Natural killer cell treated with Interleukin-12 subunit alpha and Interleukin-12 subunit beta and Interleukin-15 and Interleukin-18, amount 100 ng/mL, for 72 hours (primary cell): ENCODE data around the gene GJC2. TPM values are rescaled to one million over a fixed set of nuclear protein-coding genes. Genes with fewer than 3 reads are reported as not detected.
"Not testable (repeated sequence)": the region's sequence is repeated elsewhere in the genome, so short reads cannot be mapped to it uniquely, and the experiment has no call there.

Source experiments
- ATAC-seq, 2 donors: fragments of 150-1000 bp; cut with Tn5 transposase in 1 of 2; sonication (Bioruptor Pico), chemical (Tn5 transposase) in 1 of 2; 2 replicates each; pipeline ENCODE4 v1.10.0; 2021
- DNase-seq: peaks from one replicate; pipeline ENCODE4 v3.0.0; 2022; ENCODE audit warnings: low spot score
- H3K27ac Mint-ChIP-seq, 2 donors: 1 replicate in 1 of 2; 2 replicates in 1 of 2; pipeline ENCODE4 v1.8.0; 2022; ENCODE audit warnings: mixed read lengths in 2 of 2, mild to moderate bottlenecking in 1 of 2, moderate library complexity in 1 of 2
- H3K27me3 Mint-ChIP-seq, 2 donors: 1 replicate in 1 of 2; 2 replicates in 1 of 2; pipeline ENCODE4 v1.8.0; 2022; ENCODE audit warnings: mixed read lengths in 2 of 2
- H3K36me3 Mint-ChIP-seq: one replicate; pipeline ENCODE4 v1.8.0; 2022; ENCODE audit warnings: mixed read lengths
- H3K4me1 Mint-ChIP-seq, 2 donors: 1 replicate in 1 of 2; 2 replicates in 1 of 2; pipeline ENCODE4 v1.8.0; 2022; ENCODE audit warnings: low read depth in 2 of 2, mixed read lengths in 2 of 2, mild to moderate bottlenecking in 1 of 2
- H3K4me3 Mint-ChIP-seq: one replicate; pipeline ENCODE4 v1.8.0; 2022; ENCODE audit warnings: mixed read lengths
- H3K9me3 Mint-ChIP-seq: 2 replicates; pipeline ENCODE4 v1.8.0; 2022; ENCODE audit warnings: mixed read lengths
- total RNA-seq, 2 donors: library from RNA; stranded (reverse); gene quantifications; one replicate each; pipeline ENCODE4 v1.2.3, GENCODE V29; 2022

Gene GJC2
- total RNA-seq, 2 donors from 2014 or later = 2.1 to 2.2 TPM

- no peaks in the 10 kb centered on the region for H3K36me3 Mint-ChIP-seq
- H3K9me3 Mint-ChIP-seq = no peaks in the 10 kb centered on the region
- peaks cover 4 to 18% of the 10 kb centered on the region in 2 donors for H3K4me1 Mint-ChIP-seq
- H3K4me3 Mint-ChIP-seq = no peak overlapping the region
- no peak for ATAC-seq
- no peaks in the 10 kb centered on the region for H3K27me3 Mint-ChIP-seq
- no peak for DNase-seq
- H3K27ac Mint-ChIP-seq = no peak overlapping the region
These were observed 31.4 kb downstream of the GJC2 start for GRCh38 chr1:228180959-228181644.

- no peaks in the 10 kb centered on the region for H3K9me3 Mint-ChIP-seq
- DNase-seq (no peak), ATAC-seq (no peak)
- H3K36me3 Mint-ChIP-seq = no peaks in the 10 kb centered on the region
- H3K27me3 Mint-ChIP-seq = no peaks in the 10 kb centered on the region
- H3K4me3 Mint-ChIP-seq = no peak overlapping the region
- peaks cover 4 to 18% of the 10 kb centered on the region in 2 donors for H3K4me1 Mint-ChIP-seq
- H3K27ac Mint-ChIP-seq = no peak overlapping the region
These were observed 31.9 kb downstream of the GJC2 start for GRCh38 chr1:228181645-228182034.

- Mint-ChIP-seq H3K27ac (no peak overlapping the region), H3K9me3 (no peaks in the 10 kb centered on the region), H3K27me3 (no peaks in the 10 kb centered on the region), H3K4me1 (peaks cover 4 to 18% of the 10 kb centered on the region in 2 donors), H3K4me3 (no peak overlapping the region), H3K36me3 (no peaks in the 10 kb centered on the region)
- no peak for ATAC-seq
- DNase-seq = no peak
These were observed 32.7 kb downstream of the GJC2 start for GRCh38 chr1:228182296-228183030.

- no peaks in the 10 kb centered on the region for H3K27me3 Mint-ChIP-seq
- H3K4me3 Mint-ChIP-seq = no peak overlapping the region
- no peak overlapping the region for H3K27ac Mint-ChIP-seq
- no peak for ATAC-seq
- no peaks in the 10 kb centered on the region for H3K9me3 Mint-ChIP-seq
- DNase-seq = no peak
- peaks cover 4 to 18% of the 10 kb centered on the region in 2 donors for H3K4me1 Mint-ChIP-seq
- H3K36me3 Mint-ChIP-seq = no peaks in the 10 kb centered on the region
These were observed 34.4 kb downstream of the GJC2 start for GRCh38 chr1:228184152-228184551.

GRCh38 chr1:228185641-228185965 is 35.9 kb downstream of the GJC2 start:
- ATAC-seq = no peak
- no peaks in the 10 kb centered on the region for H3K36me3 Mint-ChIP-seq
- no peak overlapping the region for H3K27ac Mint-ChIP-seq
- H3K4me1 Mint-ChIP-seq = peaks cover 4 to 18% of the 10 kb centered on the region in 2 donors
- no peaks in the 10 kb centered on the region for H3K27me3 Mint-ChIP-seq
- H3K9me3 Mint-ChIP-seq = no peaks in the 10 kb centered on the region
- DNase-seq = no peak
- H3K4me3 Mint-ChIP-seq = no peak overlapping the region

- H3K4me1 Mint-ChIP-seq = peaks cover 4 to 13% of the 10 kb centered on the region in 2 donors
- ATAC-seq, H3K9me3 Mint-ChIP-seq, H3K36me3 Mint-ChIP-seq, H3K4me3 Mint-ChIP-seq, H3K27me3 Mint-ChIP-seq, DNase-seq, H3K27ac Mint-ChIP-seq: not testable (repeated sequence)
These were observed 38.5 kb downstream of the GJC2 start for GRCh38 chr1:228188249-228188648.

GRCh38 chr1:228190182-228190581 is 40.5 kb downstream of the GJC2 start:
- DNase-seq (no peak), ATAC-seq (no peak)
- Mint-ChIP-seq H3K27me3 (no peaks in the 10 kb centered on the region), H3K4me3 (no peak overlapping the region), H3K9me3 (no peaks in the 10 kb centered on the region), H3K4me1 (peaks cover 4 to 9% of the 10 kb centered on the region in 2 donors), H3K36me3 (no peaks in the 10 kb centered on the region), H3K27ac (no peak overlapping the region)

GRCh38 chr1:228190778-228191177 is 41.0 kb downstream of the GJC2 start:
- ATAC-seq (no peak), DNase-seq (no peak)
- Mint-ChIP-seq H3K4me1 (peaks cover under 1 to 3% of the 10 kb centered on the region in 2 donors), H3K27ac (no peak overlapping the region), H3K27me3 (no peaks in the 10 kb centered on the region), H3K4me3 (no peak overlapping the region), H3K9me3 (no peaks in the 10 kb centered on the region), H3K36me3 (no peaks in the 10 kb centered on the region)

- peaks cover 10% of the 10 kb centered on the region for H3K36me3 Mint-ChIP-seq
These were observed 44.7 kb downstream of the GJC2 start for GRCh38 chr1:228194436-228194835.

GRCh38 chr1:228194921-228195812 is 45.4 kb downstream of the GJC2 start:
- no peaks in the 10 kb centered on the region for H3K27me3 Mint-ChIP-seq
- H3K4me3 Mint-ChIP-seq = no peak overlapping the region
- H3K4me1 Mint-ChIP-seq = no peaks in the 10 kb centered on the region
- H3K27ac Mint-ChIP-seq = no peak overlapping the region
- H3K36me3 Mint-ChIP-seq = peaks cover 16% of the 10 kb centered on the region
- DNase-seq (no peak), ATAC-seq (no peak)
- H3K9me3 Mint-ChIP-seq = peaks cover 8% of the 10 kb centered on the region

More at GRCh38 chr1:228194436-228194835, 44.7 kb downstream of the GJC2 start:
- no peak for ATAC-seq
- H3K27me3 Mint-ChIP-seq = no peaks in the 10 kb centered on the region
- H3K4me1 Mint-ChIP-seq = no peaks in the 10 kb centered on the region
- no peak overlapping the region for H3K27ac Mint-ChIP-seq
- H3K9me3 Mint-ChIP-seq = peaks cover 5% of the 10 kb centered on the region
- H3K4me3 Mint-ChIP-seq = no peak overlapping the region
- no peak for DNase-seq

- no peak overlapping the region for H3K27ac Mint-ChIP-seq
- H3K36me3 Mint-ChIP-seq = peaks cover 16% of the 10 kb centered on the region
- H3K4me3 Mint-ChIP-seq = no peak overlapping the region
- H3K27me3 Mint-ChIP-seq = no peaks in the 10 kb centered on the region
- DNase-seq (no peak), ATAC-seq (no peak)
- H3K4me1 Mint-ChIP-seq = no peaks in the 10 kb centered on the region
- peaks cover 8% of the 10 kb centered on the region for H3K9me3 Mint-ChIP-seq
These were observed 47.9 kb downstream of the GJC2 start for GRCh38 chr1:228197555-228198147.

GRCh38 chr1:228198977-228199590 is 49.4 kb downstream of the GJC2 start:
- H3K9me3 Mint-ChIP-seq = peaks cover 8% of the 10 kb centered on the region
- H3K36me3 Mint-ChIP-seq = peaks cover 16% of the 10 kb centered on the region
- no peak overlapping the region for H3K27ac Mint-ChIP-seq
- no peak for DNase-seq
- ATAC-seq = no peak
- no peaks in the 10 kb centered on the region for H3K27me3 Mint-ChIP-seq
- no peaks in the 10 kb centered on the region for H3K4me1 Mint-ChIP-seq
- no peak overlapping the region for H3K4me3 Mint-ChIP-seq

- no peak overlapping the region for H3K27ac Mint-ChIP-seq
These were observed 55.2 kb downstream of the GJC2 start for GRCh38 chr1:228204958-228205357.

More at GRCh38 chr1:228204958-228205357, 55.2 kb downstream of the GJC2 start:
- no peaks in the 10 kb centered on the region for H3K9me3 Mint-ChIP-seq
- no peak overlapping the region for H3K4me3 Mint-ChIP-seq
- no peaks in the 10 kb centered on the region for H3K4me1 Mint-ChIP-seq
- DNase-seq (no peak), ATAC-seq (no peak)
- H3K36me3 Mint-ChIP-seq = peaks cover under 1% of the 10 kb centered on the region
- peaks cover 0 to 4% of the 10 kb centered on the region in 2 donors for H3K27me3 Mint-ChIP-seq
